M059J (cell line): ENCODE results near the gene CYP8B1. TPM values are rescaled to one million over a fixed set of nuclear protein-coding genes. Genes with fewer than 3 reads are reported as not detected.

ENCODE experiments used
- DNase-seq: peaks from one replicate; pipeline ENCODE4 v3.0.0-alpha.2; 2012; ENCODE audit warnings: low read depth
- total RNA-seq: library from RNA; depleted of rRNA; stranded (reverse); fragments of >200 nt; shearing (Covaris generic); gene quantifications from 2 replicates; pipeline ENCODE4 v1.2.3, GENCODE V29; 2014

The CYP8B1 gene
- total RNA-seq, 1 experiment from 2014 or later = not detected

- no peak for DNase-seq
These were observed 23.2 kb downstream of the CYP8B1 start for GRCh38 chr3:42852441-42852840.

- DNase-seq = no peak
These were observed 24.3 kb downstream of the CYP8B1 start for GRCh38 chr3:42851228-42851834.

DNA sequence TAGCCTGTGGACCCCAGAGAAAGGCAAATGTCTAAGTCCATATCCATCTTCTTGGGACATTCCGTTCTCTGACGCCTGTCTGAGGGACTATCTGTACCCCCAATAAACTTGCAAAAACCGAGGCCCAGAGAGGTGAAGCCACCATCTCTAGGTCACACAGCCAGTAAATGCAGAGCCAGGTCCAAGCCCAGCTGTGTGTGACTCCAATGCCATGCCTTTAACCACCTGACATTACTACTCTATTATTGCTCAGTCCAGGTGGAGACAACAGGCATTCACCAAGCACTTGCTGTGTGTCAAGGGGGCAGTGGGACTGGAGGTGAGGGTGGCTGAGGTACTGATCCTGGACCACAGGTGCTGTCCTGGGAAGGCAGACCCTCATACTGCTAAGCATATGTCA lies 25.4 kb downstream of the CYP8B1 start:
- no peak for DNase-seq

GRCh38 chr3:42849017-42849416 lies 26.7 kb downstream of the CYP8B1 start:
- DNase-seq = no peak

- no peak for DNase-seq
These were observed 27.9 kb downstream of the CYP8B1 start for GRCh38 chr3:42847731-42848130.

DNA sequence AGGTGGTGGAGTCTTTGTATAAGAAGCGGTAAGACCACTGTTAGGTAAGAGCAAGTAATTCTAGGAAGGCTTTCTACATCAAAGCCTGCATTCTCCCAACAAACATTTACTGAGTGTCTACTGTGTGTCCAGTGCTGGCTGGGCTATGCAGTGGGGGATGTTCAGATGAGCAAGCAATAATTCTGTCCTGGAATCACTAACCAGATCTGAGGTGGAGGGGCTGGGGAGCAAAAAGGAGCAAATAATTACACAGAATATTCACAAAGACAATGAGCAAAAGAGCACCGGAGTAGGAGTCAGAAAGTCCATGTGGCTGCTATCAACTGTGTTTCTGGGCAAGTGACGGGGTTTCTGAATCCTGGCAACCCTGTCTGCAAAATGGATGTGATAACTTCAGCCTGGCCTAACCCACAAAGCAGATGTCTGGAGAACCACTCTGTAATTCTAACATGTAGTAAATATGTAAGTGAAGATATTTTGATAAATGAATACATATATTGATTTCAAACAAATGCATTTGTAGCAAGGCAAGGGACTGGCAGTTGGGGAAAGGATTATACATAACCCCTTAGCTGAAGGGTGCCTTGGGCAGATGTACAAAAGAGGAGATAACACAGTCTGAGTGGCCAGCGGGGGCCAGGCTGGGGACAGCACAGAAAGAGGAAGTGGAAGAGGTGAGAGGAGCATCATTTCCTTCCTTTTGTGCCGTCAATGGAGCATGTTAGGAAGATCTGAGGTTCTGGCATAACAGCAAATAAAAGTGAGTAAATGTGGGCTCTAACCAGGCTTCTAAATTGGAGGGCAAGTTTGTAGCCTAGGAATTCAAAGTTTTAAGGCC lies 28.8 kb downstream of the CYP8B1 start:
- no peak for DNase-seq

- no peak for DNase-seq
These were observed 30.9 kb downstream of the CYP8B1 start for GRCh38 chr3:42844815-42845214.

GRCh38 chr3:42844412-42844713 lies 31.3 kb downstream of the CYP8B1 start:
- DNase-seq = no peak

DNA sequence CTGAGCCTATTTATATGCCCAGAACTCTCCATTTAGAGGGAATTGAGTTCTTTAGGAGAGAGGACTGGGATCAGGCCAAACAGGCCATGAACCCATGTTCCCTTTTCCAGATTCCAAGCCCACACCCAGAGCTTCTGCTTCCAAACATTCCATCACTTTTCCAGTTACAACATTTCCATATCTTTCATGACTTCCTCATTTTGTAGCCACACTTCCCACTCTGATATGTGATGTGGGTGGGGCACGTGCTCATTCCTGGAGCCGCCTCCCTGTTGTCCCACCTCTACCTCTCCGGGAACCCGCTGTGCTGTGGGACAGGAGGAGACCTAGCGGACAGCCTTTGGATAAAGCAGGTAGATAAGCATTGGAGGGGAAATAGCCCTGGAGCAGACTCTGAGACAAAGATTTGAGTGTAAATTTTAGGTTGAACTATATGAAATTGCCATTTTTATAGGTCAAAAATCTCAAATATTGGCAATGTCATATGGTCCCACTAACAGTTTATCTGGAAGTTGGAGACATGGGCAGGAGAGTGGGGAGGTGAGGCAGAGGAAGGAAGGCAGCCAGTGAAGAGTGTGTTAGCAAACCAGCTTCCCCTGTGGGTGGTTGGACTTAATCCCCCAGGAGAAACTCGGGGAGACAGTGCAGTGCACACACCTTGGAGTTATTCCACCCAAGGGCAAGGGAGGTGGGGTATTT lies 31.8 kb downstream of the CYP8B1 start:
- no peak for DNase-seq

DNA sequence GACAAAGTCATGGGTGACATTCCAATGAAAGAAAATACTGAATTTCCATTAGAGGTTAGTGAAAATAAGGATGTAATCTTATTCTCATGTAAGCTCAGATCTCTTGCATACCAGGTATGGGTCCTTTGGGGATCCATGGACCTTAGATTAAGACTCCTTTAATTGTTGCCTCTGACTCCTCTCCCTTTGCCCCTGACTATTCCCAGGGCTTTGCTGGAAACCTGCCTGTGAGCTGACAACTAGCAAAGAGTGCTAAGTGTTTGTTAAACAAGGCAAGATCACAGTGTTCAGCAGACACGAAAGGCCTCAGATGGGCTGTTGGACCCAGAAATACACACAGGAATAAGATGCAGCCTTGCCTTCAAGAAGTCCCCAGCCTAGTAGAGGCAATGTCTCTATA lies 34.3 kb downstream of the CYP8B1 start:
- no peak for DNase-seq

- peak; percentile 64 for DNase-seq
These were observed 36.1 kb downstream of the CYP8B1 start for GRCh38 chr3:42839616-42840015.

DNA sequence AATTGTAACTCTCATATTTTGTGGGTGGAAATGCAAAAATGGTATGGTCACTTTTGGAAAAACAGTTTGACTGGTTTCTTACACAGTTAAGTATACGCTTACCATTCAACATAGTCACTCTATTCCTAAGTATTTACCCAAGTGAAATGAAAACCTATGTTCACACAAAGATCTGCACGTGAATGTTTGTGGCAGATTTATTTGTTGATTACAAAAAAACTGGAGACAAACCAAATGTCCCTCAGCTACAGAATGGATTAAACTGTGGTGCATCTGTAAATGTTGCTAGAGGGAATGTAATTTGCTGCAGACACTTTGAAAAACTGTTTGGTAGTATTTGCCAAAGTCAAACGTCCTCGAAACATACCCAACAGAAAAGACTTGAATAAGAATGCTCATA lies 37.1 kb downstream of the CYP8B1 start:
- no peak for DNase-seq

DNA sequence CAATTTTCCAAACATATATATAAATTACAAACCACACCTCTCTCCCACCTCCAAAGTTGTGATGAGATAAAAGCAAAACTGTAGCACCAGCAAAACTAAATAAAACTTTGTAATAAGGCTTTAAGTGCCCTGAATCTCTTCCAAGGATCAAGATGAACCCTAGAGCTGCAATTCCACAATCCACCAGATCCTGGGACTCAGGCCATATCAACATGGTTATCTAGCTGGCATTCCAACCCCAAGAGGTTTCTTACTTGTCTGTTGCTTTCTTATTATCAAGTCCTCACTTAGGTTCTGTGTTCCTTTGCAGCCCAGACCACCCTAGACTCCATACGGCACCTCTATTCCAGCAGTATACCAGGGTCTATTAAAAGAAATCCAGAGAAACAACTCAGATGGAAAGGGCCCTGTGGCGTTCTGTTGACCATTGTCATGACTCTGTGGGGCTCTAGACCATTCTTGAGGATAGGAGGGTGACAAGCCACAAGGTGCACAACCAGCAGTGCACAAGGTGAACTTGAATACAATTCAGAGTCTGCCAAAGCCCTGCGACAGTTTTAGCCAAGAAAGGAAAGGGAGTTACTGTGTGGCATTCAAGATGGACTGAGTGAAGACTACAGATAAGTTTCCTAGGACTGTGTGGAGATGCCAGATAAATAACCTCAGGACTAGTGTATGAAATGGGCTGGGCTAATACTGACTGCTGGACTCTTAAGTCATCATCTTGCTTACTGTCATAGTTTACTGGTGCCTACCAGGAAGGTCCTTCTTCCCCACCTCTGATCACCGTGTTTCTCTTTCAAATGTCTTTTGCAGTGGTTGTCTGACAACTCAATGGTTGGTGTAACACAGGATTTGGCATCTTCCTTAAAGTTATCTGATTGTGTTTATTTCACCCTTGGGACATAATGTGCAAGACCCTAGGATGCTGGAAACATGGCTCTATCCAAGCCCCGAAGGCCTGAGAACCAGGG lies 39.2 kb downstream of the CYP8B1 start:
- DNase-seq = no peak

DNA sequence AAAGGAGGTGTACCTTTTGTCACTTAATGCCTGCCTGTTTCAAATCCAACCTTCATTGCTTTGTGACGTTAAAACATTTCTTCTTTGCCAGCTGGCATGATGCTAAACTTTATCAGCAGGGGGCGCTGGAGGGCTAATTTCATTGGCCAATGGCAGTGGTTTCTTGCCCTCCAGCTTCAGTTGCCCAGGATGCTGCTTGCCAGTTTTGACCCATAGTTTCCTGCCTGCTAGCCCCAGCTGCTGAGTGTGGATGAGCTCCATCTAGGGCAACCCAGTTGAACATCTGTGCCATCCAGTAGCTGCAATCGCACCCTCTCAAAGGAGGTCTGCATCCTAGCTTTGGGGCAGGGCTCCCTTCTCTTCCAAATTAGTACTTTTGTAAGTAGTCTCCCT lies 44.4 kb downstream of the CYP8B1 start:
- DNase-seq = peak; percentile 56

DNA sequence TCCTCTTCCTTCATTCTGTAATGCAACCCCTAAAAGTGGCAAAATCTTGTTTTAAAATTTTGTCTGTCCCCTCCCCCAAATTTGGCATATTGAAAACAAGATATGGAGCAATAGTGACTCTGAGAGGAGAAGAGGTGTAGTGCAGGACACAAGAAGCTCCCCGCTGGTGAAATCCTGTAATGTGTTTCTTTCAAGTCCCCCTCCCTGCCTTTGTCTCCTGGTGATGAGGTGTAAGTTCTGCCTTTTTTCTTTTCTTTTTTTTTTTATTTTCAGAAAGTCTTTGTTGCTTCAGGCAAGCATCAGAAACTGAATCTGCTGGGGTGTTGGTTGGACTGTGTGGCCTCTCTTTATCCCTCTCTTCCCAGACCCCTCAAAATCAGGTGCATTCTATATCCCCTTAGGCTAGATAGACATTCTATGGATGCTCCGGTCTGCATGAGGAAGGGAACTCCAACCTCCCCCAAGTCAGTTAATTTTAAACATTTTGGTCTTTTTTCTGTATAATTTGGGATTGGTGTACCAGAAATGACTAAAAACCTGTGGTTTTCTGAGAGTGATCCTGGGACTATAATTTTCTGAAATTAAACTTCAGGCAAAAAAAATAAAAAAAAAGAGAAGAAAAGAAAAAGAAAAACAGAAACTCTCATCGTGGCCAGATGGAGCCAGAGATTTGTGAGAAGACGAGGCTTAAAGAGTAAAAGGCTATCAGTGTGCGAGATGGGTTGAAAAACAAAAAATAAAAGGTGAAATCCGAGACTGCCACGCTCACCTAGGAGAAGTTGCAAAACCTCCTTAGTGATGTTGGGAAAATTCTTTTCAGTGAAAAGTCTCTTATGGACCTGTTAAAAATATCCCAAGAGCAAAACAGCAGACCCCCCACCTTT lies 45.0 kb downstream of the CYP8B1 start:
- DNase-seq = peak; percentile 32

GRCh38 chr3:42829628-42830436 lies 45.8 kb downstream of the CYP8B1 start:
- DNase-seq = no peak

GRCh38 chr3:42829083-42829627 lies 46.5 kb downstream of the CYP8B1 start:
- DNase-seq = peak; percentile 7

DNA sequence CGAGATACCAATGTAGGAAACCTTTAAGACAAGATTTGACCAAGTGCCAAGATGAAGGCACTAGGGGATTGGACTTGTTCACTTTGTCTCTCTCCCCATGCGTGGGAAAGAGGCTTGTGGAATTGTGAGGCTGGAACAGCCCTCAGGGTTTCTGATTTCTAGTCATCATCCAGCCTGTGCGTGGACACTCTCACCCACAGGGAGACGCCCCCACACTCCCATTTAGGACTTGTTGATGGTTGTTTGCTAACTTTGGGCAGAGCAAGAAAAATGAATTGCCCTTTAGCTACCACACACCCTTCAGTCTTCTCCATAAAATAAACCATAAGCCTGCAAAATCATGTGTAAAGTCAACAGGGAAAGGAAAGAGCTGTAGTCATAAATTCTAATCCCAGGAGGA lies 48.0 kb downstream of the CYP8B1 start:
- DNase-seq = no peak

GRCh38 chr3:42827023-42827422 lies 48.7 kb downstream of the CYP8B1 start:
- no peak for DNase-seq

- no peak for DNase-seq
These were observed 49.5 kb downstream of the CYP8B1 start for GRCh38 chr3:42826141-42826540.
